ENCODE measurements around the gene MAP3K8. TPM values are rescaled to one million over a fixed set of nuclear protein-coding genes. Genes with fewer than 3 reads are reported as not detected.

MAP3K8 gene
- total and polyA plus RNA-seq, 4 donors: 17.0 to 85.4 (median 69.1) TPM

DNA sequence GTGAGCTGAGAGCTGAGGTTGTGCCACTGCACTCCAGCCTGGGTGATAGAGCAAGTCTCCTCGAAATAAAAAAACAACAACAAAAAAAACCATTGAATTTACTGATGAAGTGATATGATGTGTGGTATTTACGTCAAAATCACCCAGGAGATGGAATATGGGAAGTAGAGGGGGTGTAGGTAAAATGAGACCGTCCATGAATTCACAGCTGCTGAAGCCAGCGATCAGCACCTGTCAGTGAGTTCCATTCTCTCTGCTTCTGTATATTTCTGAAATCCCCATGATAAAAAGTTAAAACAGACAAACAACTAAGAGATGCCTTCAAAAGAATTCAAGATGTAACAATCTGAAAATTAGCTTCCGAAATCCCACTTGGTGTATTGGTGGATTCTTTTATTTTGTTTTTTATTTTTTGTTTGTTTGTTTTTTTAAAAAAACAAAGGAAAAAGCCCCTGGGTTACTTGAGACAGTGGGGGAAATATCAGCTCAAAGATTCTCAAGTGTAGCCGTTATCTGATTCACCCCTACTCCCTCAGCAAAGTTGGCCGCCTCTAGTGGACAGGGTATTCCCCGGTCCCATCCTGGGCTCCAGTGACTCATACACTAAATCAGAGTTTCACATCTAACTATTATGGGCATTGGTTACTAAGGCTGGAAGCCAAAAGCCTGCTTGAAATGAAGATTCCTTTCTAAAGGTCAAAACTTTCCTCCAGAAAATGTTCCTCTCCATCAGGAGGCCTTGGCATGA is 76.4 kb downstream of the MAP3K8 start:
- no peaks in the 10 kb centered on the region for H3K9me3 ChIP-seq (ENCODE audit: control insufficient read depth, low read length)
- intact Hi-C loops (cut with DNase I): no loop called here
- no peaks in the 10 kb centered on the region for H3K36me3 ChIP-seq (ENCODE audit: control insufficient read depth in 1 of 2, insufficient read depth in 2 of 2, low read length in 1 of 2)
- H3K4me1 ChIP-seq (ENCODE audit: control insufficient read depth in 1 of 2, insufficient read depth in 2 of 2, low read length in 2 of 2): peaks cover 4 to 5% of the 10 kb centered on the region in 2 donors
- no peaks in the 10 kb centered on the region for H3K27me3 ChIP-seq (ENCODE audit: control insufficient read depth in 1 of 2, insufficient read depth in 2 of 2, low read length in 1 of 2)
- no peak overlapping the region for H3K4me3 ChIP-seq (ENCODE audit: low read length in 2 of 2)
- DNase-seq (peak in 1 of 2 donors; percentile 75), ATAC-seq (ENCODE audit: low FRiP score) (peak; percentile 88)
- 57 to 58% methylated on average over 8 of the region's 8 CpGs for WGBS, 2 donors
- H3K27ac ChIP-seq (ENCODE audit: low read depth in 1 of 2, low read length in 2 of 2): no peak overlapping the region

DNA sequence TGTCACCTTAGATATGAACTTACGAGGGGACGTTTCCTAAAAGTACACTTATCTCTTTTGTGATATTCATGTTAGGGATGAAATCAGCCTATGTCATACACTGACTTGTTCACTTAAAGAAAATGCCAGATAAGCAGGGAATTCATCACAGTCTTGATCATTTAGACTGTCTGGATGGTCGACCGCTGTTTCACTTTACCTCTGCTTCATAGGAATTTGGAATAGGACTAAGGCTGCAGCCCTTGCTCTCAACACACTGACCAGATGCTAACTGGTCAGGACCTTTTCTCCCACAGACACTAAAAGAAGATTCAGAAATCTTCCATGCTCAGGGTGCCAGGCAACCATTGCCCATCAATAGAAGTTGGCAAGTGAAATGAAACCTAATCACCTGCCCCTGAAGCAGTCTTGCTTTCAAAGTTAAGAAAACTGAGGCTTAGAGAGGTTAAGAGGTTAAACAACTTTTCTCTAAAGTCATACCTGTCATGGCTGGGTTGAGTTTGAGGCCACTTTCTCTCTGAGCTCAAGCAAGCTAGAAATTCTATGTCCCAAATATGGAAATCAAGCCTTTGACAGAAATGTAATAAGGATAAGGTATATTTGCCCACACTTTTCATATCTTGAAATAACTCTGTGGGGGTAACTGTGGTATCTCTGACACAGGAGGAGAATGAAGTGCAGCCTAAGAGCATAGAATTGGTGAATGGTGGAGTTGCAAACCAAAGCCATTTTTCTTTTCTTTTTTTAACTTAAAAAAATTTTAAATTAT is 77.1 kb downstream of the MAP3K8 start:
- peaks cover 4 to 5% of the 10 kb centered on the region in 2 donors for H3K4me1 ChIP-seq (ENCODE audit: control insufficient read depth in 1 of 2, insufficient read depth in 2 of 2, low read length in 2 of 2)
- ATAC-seq (ENCODE audit: low FRiP score) (peak; percentile 9), DNase-seq (peak in 1 of 2 donors; percentile 9)
- no peak overlapping the region for H3K4me3 ChIP-seq (ENCODE audit: low read length in 2 of 2)
- peak overlapping the region in 1 of 2 donors; percentile 38 for H3K27ac ChIP-seq (ENCODE audit: low read depth in 1 of 2, low read length in 2 of 2)
- no peaks in the 10 kb centered on the region for H3K9me3 ChIP-seq (ENCODE audit: control insufficient read depth, low read length)
- no peaks in the 10 kb centered on the region for H3K36me3 ChIP-seq (ENCODE audit: control insufficient read depth in 1 of 2, insufficient read depth in 2 of 2, low read length in 1 of 2)
- no peaks in the 10 kb centered on the region for H3K27me3 ChIP-seq (ENCODE audit: control insufficient read depth in 1 of 2, insufficient read depth in 2 of 2, low read length in 1 of 2)
- intact Hi-C loops (cut with DNase I): no loop called here
- WGBS, 2 donors: 12 to 14% methylated on average over 4 of the region's 4 CpGs

Other genes starting within 250 kb of the MAP3K8 start
- gene MTPAP, start 84.9 kb upstream of the MAP3K8 start, total RNA-seq: 10 to 100 TPM; 19.7 to 20.6 TPM
- gene MTPAP, start 84.9 kb upstream of the MAP3K8 start, polyA plus RNA-seq: 1 to 10 TPM; 3.1 to 5.2 TPM
- gene LYZL2, start 195.6 kb downstream of the MAP3K8 start, total RNA-seq: not detected
- gene LYZL2, start 195.6 kb downstream of the MAP3K8 start, polyA plus RNA-seq: not detected

Measured in aorta (tissue), 5 donors.